MCF 10A (cell line): ENCODE results near the gene SDCBP2. TPM values are rescaled to one million over a fixed set of nuclear protein-coding genes. Genes with fewer than 3 reads are reported as not detected.

Experiments used
- BruUV-seq: library from RNA; stranded (reverse); fragments of 400-500 nt; replicated peaks from 2 replicates; lab custom pipeline; 2021; lab: Mats Ljungman, UMichigan
- CTCF ChIA-PET: fragments of 300-600 bp; sonication (Branson Sonifier 250); formaldehyde crosslinking; extraction: SDS; loops from one replicate; lab custom pipeline; 2021; ENCODE audit warnings: antibody characterized with exemption, inconsistent platforms; lab: Yijun Ruan, JAX
- POLR2A ChIA-PET: fragments of 300-600, 350-650 bp; sonication (Branson Sonifier 250); formaldehyde crosslinking; extraction: SDS; loops from one replicate; lab custom pipeline; 2020; ENCODE audit warnings: antibody characterized with exemption, inconsistent platforms; lab: Yijun Ruan, JAX
- DNase-seq: peaks from one replicate; pipeline ENCODE4 v3.0.0-alpha.2; 2018; ENCODE audit not compliant: unreplicated experiment
- H3K27ac Mint-ChIP-seq: one replicate; pipeline ENCODE4 v1.8.0; 2022; ENCODE audit warnings: mild to moderate bottlenecking, low read depth, mixed read lengths; ENCODE audit not compliant: unreplicated experiment
- H3K27me3 Mint-ChIP-seq: one replicate; pipeline ENCODE4 v1.8.0; 2022; ENCODE audit warnings: mixed read lengths; ENCODE audit not compliant: insufficient read depth, unreplicated experiment
- H3K36me3 Mint-ChIP-seq: one replicate; pipeline ENCODE4 v1.8.0; 2022; ENCODE audit warnings: mild to moderate bottlenecking, moderate library complexity, mixed read lengths; ENCODE audit not compliant: insufficient read depth, unreplicated experiment
- H3K4me1 Mint-ChIP-seq: one replicate; pipeline ENCODE4 v1.8.0; 2022; ENCODE audit warnings: mixed read lengths; ENCODE audit not compliant: insufficient read depth, unreplicated experiment
- H3K4me3 Mint-ChIP-seq: one replicate; pipeline ENCODE4 v1.8.0; 2022; ENCODE audit warnings: mild to moderate bottlenecking, moderate library complexity, mixed read lengths; ENCODE audit not compliant: unreplicated experiment
- H3K9me3 Mint-ChIP-seq: one replicate; pipeline ENCODE4 v1.8.0; 2022; ENCODE audit warnings: mixed read lengths; ENCODE audit not compliant: unreplicated experiment
- intact Hi-C: fragments of 100-400 bp; cut with micrococcal nuclease; formaldehyde crosslinking; loops from 2 replicates; pipeline ENCODE4 v1.14.1; 2022
- total RNA-seq: library from RNA; stranded (reverse); gene quantifications from 2 replicates; pipeline ENCODE4 v1.2.3, GENCODE V29; 2022
- TF ChIP-seq, protein P1 (sequence below): fragments of 200-600 bp; IDR thresholded peaks from one replicate; pipeline ENCODE4 v1.8.0; 2022; ENCODE audit warnings: antibody characterized with exemption, mild to moderate bottlenecking; ENCODE audit not compliant: unreplicated experiment

Gene SDCBP2
- total RNA-seq, 1 experiment from 2014 or later: 11.8 TPM

DNA sequence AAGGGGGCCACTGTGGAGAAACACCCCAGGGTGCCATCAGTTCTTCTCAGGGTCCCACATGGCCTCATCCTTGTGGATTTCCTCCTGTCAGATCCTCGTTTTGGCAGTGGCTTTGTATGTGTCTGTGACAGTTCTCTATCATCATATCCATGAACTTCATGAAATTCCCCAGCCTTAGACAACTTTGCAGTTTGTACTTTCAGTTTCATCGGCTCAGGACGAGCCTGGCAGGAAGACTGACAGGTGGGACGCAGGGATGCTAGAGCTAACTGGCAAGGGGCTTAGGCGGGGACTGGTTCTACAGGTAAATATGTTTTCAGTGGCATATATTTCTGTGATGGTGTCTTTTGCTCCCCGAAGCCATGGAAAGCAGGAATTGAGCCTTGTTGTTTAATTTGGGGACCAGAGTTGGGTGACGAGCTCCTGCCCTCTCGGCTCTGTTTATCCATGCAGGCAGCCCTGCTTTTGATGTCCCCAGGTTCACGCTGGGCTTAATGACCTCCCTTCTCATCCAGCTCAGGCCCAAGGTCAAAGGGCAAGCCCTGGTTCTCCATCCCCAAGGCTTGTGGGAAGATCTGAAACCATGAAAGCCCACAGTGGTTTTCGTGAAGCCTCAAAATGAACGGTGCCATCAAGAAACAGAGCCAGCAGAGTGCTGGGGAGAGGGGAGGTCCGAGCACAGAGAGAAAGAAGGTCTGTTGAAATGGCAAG, 11.2 kb downstream of the SDCBP2 start:
- Mint-ChIP-seq H3K36me3 (no peaks in the 10 kb centered on the region), H3K4me1 (peaks cover 5% of the 10 kb centered on the region), H3K4me3 (no peak overlapping the region), H3K9me3 (no peaks in the 10 kb centered on the region), H3K27me3 (no peaks in the 10 kb centered on the region), H3K27ac (no peak overlapping the region)
- TF ChIP-seq, protein P1, sequence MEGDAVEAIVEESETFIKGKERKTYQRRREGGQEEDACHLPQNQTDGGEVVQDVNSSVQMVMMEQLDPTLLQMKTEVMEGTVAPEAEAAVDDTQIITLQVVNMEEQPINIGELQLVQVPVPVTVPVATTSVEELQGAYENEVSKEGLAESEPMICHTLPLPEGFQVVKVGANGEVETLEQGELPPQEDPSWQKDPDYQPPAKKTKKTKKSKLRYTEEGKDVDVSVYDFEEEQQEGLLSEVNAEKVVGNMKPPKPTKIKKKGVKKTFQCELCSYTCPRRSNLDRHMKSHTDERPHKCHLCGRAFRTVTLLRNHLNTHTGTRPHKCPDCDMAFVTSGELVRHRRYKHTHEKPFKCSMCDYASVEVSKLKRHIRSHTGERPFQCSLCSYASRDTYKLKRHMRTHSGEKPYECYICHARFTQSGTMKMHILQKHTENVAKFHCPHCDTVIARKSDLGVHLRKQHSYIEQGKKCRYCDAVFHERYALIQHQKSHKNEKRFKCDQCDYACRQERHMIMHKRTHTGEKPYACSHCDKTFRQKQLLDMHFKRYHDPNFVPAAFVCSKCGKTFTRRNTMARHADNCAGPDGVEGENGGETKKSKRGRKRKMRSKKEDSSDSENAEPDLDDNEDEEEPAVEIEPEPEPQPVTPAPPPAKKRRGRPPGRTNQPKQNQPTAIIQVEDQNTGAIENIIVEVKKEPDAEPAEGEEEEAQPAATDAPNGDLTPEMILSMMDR: no peak
- intact Hi-C loops: loop anchor here (10.0 kb wide), 1 partner anchor 147 kb away; the partner anchor contains the start of gene NSFL1C
- BruUV-seq: no TSS peak
- CTCF ChIA-PET: interaction anchor here (3.6 kb wide), 1 partner anchor 120 kb away, joined by 42 read pairs; no protein-coding TSS in a partner anchor
- no peak for DNase-seq
- POLR2A ChIA-PET: interaction anchor here (0.9 to 1.2 kb wide), 3 partner anchors 10 to 148 kb away, joined by 3 to 4 read pairs (median 3); no protein-coding TSS in a partner anchor

DNA sequence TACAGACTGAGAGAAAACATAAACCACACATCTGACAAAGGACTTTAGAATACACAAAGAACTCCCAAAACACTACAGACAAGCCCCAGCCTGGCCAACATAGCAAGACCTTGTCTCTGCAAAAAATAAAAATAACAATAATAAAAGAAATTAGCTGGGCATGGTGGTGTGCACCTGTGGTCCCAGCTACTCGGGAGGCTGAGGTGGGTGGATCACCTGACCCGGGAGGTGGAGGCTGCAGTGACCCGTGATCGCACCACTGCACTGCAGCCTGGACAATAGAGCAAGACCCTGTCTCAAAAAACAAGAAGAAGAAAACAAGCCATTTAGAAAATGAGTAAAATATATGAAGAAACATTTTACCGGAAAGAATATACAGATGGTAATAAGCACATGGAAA, 13.1 kb downstream of the SDCBP2 start:
- Mint-ChIP-seq H3K27ac (no peak overlapping the region), H3K9me3 (no peaks in the 10 kb centered on the region), H3K4me1 (no peaks in the 10 kb centered on the region), H3K27me3 (no peaks in the 10 kb centered on the region), H3K4me3 (no peak overlapping the region), H3K36me3 (no peaks in the 10 kb centered on the region)
- BruUV-seq: no TSS peak
- no peak for DNase-seq
- CTCF ChIA-PET: interaction anchor here (1.0 to 3.6 kb wide), 2 partner anchors 122 to 152 kb away, joined by 3 to 42 read pairs; no protein-coding TSS in a partner anchor
- POLR2A ChIA-PET: interaction anchor here (1.3 to 2.4 kb wide), 4 partner anchors 9 to 151 kb away, joined by 3 to 10 read pairs (median 6); partner anchors contain the start of genes NSFL1C and SDCBP2
- intact Hi-C loops: loop anchor here (10.0 kb wide), 1 partner anchor 149 kb away; the partner anchor contains the start of gene NSFL1C
- TF ChIP-seq, protein P1: no peak

DNA sequence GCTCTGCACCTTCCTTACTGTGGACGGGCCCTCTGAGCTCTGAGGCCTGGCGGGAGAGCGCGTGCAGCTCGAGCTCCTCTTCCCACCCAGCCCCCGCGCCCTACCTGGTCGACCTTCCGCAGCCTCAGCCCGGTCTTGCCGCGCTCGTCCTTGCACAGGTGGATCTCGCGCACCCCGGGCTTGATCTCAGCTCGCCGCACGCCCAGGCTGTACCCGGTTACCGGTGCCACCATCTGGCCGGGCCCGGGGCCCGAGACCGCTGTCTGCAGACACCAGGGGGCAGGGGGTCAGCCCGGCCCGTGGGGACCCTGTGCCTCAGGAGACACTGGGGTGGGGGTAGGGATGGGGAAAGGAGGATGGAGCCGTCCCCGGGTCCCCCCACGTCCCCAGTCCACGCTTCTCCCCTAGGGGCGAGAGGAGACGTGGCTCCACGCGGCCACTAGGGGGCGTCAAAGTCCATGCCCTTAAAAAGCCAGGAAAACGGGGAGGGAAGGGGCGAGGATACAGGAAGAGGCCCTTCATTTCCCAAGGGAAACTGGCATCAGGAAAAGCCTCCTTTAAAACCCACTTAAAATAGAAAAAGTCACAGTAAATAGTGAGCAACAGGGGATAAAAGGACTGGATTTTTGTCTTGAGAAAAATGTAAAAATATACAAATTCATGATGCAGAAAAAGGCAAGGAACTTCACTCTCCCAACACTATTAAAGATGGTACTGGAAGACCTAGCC, 15.5 kb downstream of the SDCBP2 start:
- no peaks in the 10 kb centered on the region for H3K27me3 Mint-ChIP-seq
- no peaks in the 10 kb centered on the region for H3K9me3 Mint-ChIP-seq
- ChIA-PET CTCF (interaction anchor here (0.6 to 2.7 kb wide), 24 partner anchors 10 to 825 kb away, joined by 3 to 35 read pairs (median 5); partner anchors contain the start of gene SDCBP2), POLR2A (interaction anchor here (1.2 to 1.9 kb wide), 3 partner anchors 12 to 190 kb away, joined by 3 to 5 read pairs (median 5); partner anchors contain the start of gene SDCBP2)
- TF ChIP-seq, protein P1: peak; percentile 94
- no TSS peak for BruUV-seq
- intact Hi-C loops: loop anchor here (1.0 to 10.0 kb wide), 3 partner anchors 124 to 189 kb away; partner anchors contain the start of gene NSFL1C
- no peaks in the 10 kb centered on the region for H3K36me3 Mint-ChIP-seq
- H3K27ac Mint-ChIP-seq: no peak overlapping the region
- DNase-seq: peak; percentile 68
- no peaks in the 10 kb centered on the region for H3K4me1 Mint-ChIP-seq
- no peak overlapping the region for H3K4me3 Mint-ChIP-seq
